Ureter (tissue), 1 donor: ENCODE measurements around the gene HIPK2. TPM values are rescaled to one million over a fixed set of nuclear protein-coding genes. Genes with fewer than 3 reads are reported as not detected.

Source experiments
- DNase-seq: peaks from one replicate; pipeline ENCODE4 v3.0.0-alpha.2; 2020; ENCODE audit warnings: low spot score
- total RNA-seq: library from RNA; stranded (reverse); gene quantifications from one replicate; pipeline ENCODE4 v1.2.4, GENCODE V29; 2023
- donor health status: DM: yes; HTN: yes; CAD: no.

HIPK2 gene
- total RNA-seq, 1 donor from 2014 or later: 48.2 TPM

DNA sequence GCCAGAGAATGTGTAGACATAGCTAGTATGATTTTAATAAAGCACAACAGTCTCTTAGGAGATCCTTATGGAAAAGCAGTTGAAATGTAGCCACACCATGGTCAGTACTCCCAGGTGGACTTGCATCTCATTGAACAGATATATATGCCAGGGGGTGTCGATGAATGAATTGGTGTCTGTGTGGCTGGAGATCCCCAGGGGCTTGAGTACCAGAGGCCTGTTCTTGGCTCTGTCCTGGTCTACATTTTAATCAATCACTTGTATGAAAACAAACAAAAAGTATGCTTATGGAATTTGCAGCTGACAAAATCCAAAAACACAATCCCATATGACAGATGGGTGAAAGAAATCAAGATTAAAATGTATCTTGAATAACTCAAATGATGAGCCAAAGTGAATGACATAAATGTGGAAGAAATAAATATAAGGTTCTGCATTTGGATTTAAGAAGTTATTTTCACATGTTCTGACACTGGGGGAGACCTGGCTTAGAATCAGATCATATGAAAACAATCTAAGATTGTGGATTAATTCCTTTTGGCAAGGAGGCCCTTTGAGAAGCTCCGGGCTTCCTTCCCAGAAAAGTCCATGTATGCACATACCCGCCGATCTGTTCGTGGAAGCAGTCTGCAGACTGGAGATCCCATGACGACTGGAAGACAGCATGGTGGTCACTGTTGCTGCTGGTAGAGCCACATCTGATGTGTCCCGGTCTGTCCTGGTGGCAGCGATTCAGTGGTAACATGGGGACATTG, 238.7 kb downstream of the HIPK2 start:
- DNase-seq: no peak

DNA sequence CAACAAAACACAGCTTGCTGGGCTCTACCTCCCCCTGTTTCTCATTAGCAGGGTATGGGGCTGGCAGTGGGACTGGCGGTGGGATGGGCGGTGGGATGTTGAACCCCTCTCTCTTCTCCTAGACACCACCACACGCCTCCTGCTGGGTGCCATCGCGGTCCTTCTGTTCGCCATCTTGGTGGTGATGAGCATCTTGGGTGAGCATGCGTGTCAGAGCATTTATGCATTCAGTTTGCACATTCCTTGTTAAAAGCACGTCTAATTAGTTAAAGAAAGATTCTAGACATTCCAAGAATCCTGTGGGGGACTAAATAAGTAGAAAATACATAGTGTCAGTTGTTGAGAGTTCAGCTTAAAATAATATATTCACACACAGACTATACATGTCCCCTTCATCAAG, 241.6 kb downstream of the HIPK2 start:
- no peak for DNase-seq

DNA sequence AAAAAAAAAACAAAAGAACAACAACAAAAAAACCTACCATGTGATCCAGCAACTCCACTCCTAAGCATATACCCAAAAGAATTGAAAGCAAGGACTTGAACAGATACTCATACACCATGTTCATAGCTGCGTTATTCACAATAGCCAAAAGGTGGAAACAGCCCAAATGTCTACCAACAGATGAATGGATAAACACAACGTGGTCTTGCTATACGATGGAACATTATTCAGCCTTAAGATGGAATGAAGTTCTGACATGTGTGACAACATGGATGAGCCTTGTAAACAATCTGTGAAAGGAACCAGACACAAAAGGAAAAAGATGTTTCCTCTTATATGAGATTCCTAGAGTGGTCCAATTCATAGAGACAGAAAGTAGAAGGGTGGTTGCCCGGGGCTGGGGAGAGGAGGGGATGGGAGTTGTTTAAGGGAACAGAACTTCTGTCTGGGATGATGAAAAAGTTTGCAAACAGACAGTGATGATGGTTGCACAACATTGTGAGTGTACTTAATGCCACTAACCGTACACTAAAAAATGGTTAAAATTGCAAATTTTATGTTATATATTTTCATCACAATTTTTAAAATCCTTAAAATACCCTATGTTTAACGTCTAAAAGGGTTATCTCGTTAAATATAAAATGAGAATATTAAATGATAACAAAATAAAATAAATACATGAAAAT, 242.7 kb downstream of the HIPK2 start:
- DNase-seq: no peak

DNA sequence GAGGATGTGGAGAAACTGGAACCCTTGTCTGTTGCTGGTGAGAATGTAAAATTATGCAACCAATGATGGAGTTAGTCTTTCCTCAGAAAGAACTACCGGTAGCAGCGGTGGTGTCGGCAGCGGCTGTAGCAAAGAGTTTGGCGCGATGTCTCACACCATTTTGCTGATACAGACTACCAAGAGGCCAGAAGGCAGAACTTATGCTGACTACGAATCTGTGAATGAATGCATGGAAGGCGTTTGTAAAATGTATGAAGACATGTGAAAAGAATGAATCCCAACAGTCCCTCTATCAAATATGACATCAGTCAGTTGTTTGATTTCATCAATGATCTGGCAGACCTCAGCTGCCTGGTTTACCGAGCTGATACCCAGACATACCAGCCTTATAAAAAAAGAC, 243.7 kb downstream of the HIPK2 start:
- no peak for DNase-seq

- no peak for DNase-seq
These were observed 245.1 kb downstream of the HIPK2 start for GRCh38 chr7:139532636-139533155.

DNA sequence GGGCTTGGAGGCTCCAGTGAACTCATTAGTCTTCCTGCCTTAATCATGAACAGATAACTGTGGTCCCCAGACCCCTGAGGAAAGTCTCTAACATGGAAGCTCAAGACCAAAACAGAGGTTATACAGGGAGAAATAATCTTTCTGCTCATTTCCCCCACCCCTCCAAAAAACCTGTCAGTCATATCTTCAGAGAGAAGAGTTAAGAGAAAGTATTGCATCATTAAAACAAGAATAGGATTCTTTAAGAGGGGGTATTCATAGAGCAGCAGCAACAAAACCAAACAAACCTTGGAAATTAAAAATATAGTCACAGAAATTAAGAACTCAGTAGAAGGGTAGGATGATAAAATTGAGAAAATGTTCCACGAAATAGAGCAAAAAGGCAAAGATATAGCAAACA, 246.7 kb downstream of the HIPK2 start:
- DNase-seq: no peak

DNA sequence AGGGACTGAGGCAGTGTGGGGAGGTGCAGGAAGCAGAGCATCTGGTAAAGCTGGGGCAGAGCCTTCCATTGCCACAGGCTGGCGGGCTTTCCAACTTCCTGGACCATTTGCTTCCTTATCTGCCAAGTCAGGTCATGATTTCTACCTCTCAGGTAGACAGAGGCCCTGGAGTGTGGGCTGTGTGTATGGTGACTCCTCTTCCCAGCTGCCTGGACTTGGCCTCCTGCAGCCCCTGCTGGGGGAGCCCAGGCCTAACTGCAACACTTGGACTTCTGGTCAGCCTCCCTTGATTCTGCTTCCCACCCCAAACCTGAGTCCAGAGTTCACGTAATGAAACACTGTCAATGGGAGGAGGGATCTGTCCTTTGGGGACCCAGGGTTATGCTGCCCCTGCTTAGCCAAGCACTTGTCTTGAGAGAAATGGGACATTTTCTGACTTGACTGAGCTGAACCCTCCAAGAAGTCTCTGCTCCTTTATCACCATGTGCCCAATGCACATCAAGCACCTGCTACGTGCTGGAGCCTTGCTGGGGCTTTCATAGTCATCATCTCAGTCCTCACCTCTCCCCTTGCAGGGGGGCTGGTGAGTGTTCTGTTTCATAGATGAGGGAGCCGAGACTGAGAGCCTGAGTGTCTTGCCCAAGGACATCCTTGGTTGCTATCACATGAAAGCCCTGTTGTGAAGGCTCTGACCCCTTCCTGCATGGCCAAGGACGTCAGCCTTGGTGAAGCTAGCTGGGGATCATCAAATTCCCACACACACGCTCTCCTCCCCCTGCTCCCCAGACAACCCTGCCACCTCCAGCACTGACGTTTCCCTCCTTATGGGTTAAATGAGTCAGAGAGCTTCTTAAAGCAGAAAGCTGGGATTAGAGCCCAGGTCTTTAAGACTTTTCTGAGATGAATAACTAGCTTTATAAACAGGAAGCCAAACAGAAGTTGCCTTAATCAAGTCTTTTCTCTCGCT, 250.9 kb downstream of the HIPK2 start:
- DNase-seq: no peak

- DNase-seq: no peak
These were observed 252.0 kb downstream of the HIPK2 start for GRCh38 chr7:139525750-139526149.

- DNase-seq: no peak
These were observed 252.6 kb downstream of the HIPK2 start for GRCh38 chr7:139525239-139525638.

GRCh38 chr7:139523968-139524815, 253.6 kb downstream of the HIPK2 start:
- no peak for DNase-seq

DNA sequence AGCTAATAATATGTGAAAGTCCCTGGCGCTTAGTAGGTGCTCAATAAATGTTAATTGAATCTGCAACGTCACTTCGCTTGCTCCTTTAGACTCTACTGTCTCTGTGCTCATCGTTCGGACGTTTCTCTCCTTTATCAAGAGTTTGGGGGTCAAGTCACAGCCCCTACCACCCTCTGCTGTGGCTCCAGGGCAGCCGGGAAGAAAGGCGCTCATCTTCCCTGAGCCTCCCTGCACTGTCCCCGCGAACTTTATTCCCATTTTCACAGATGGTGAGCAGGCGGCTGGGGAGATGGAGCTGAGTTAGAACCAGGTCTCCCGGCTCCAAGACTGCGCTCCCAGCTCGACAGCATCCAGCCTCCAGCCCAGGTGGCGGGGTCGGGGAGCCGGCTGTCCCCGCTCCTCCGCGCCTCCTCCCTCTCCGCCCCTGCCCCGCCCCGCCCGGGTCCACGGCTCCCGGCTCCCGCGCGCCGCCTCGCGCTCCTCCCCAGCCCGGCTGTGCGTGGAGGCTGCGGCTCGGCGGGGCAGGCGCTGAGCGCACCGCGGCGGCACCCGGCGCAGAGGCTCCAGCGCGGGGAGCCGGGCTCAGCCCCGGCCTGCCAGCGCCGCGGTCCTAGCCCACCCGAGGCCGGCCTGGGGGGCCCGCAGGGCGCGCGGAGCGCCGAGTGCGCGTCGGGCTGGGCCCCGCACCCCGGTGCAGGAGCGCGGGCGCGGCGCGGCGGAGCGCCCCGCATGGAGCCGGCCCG, 254.4 kb downstream of the HIPK2 start, which contains the start of gene CLEC2L:
Gene CLEC2L (plus strand): TSS at position 487 of the 743 bp plus-strand sequence. CDS start 243 bp downstream, at position 730.
- no peak for DNase-seq

DNA sequence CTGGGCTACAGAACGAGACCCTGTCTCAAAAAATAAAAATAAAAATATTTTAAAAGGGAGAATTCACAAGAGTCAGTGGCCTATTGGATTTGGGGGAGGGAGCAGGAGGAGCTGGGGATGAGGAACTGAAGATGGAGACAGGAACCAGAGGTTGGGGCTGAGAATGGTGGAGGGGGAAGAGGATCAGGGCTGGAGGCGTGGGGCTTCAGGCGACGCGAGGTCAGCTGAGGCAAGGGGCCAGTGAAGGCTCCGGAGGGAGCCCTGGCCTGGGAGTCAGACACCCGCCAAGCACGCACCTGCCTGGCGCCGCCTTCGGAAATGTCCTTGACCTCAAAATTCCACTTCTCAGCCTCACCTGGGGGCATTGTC, 255.0 kb downstream of the HIPK2 start:
- no peak for DNase-seq

DNA sequence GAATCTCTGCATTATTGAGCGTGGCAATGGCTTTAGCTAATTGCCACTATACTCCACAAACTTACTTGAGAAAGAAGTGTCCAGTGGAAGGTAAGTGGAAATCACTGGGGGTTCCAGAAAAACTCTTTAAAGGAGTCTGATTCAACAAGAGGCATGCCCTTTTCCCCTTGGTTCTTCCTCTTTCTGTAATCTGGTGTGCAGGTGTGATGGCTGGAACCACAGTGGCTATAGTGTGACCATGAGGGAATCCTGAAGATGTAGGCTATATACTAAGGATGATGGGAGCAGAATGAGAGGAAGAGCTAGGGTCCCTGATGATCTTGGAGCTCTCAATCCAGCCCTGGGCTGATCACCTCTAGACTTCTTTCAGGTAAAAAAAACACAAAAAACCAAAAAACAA, 256.4 kb downstream of the HIPK2 start:
- no peak for DNase-seq

DNA sequence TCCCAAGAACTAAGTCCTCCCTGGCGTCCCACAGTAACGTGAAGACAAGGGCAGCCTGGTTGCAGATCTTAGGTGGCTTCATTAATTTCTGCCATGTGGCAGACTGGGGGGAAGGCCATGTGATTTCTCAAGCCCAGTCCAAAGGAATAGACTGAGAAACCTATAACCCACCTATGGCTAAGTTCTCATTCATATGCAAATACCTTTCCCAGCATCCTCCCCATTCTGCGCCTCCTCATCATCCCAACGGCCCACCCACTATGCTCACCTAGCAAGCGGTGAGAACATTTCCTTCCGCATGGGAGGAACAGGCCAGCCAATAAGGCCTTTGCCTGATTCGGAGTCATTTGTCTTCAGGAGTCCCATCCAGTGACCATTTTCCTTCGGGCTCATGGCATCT, 262.5 kb downstream of the HIPK2 start:
- DNase-seq: no peak

Other genes with a start within 250 kb of the HIPK2 start
- 13.0 TPM for gene TBXAS1, start 51.3 kb upstream of the HIPK2 start, total RNA-seq